NT2/D1 (cell line): ENCODE measurements around the gene PLP2.

Experiments
- SUZ12 ChIP-seq: IDR thresholded peaks from 2 replicates; pipeline ENCODE4 v1.6.1; 2011; ENCODE audit not compliant: insufficient read length, insufficient read depth; ENCODE audit errors: extremely low read depth
- YY1 ChIP-seq: IDR thresholded peaks from 2 replicates; pipeline ENCODE4 v1.6.1; 2011; ENCODE audit not compliant: insufficient read length, insufficient read depth
- ZNF274 ChIP-seq: IDR thresholded peaks from 2 replicates; pipeline ENCODE4 v1.6.1; 2011; ENCODE audit warnings: mild to moderate bottlenecking, low read depth, low read length

GRCh38 chrX:49177873-49178480 lies 6.3 kb downstream of the PLP2 start:
- TF ChIP-seq YY1 (no peak), ZNF274 (no peak), SUZ12 (no peak)
